GM06990 (cell line): ENCODE results near the gene CDC42BPA.

Source experiments
- DNase-seq: peaks from one replicate; pipeline ENCODE4 v3.0.0-alpha.2; 2011; ENCODE audit not compliant: insufficient read length; ENCODE audit errors: extremely low read depth
- H3K27me3 ChIP-seq: replicated peaks from 2 replicates; pipeline ENCODE4 v1.6.0; 2011; ENCODE audit warnings: low read length; ENCODE audit not compliant: control insufficient read depth, insufficient read depth
- H3K36me3 ChIP-seq: 2 replicates; pipeline ENCODE4 v1.5.1; 2011; ENCODE audit warnings: low read length; ENCODE audit not compliant: control insufficient read depth, insufficient read depth
- H3K4me3 ChIP-seq: replicated peaks from 2 replicates; pipeline ENCODE4 v1.5.1; 2011; ENCODE audit warnings: low read depth, mild to moderate bottlenecking, control low read depth, low read length
- CTCF ChIP-seq: IDR thresholded peaks from 2 replicates; pipeline ENCODE4 v1.5.1; 2011; ENCODE audit warnings: low read length, control low read depth, mild to moderate bottlenecking, inconsistent platforms; ENCODE audit not compliant: insufficient read depth, poor library complexity, severe bottlenecking

The CDC42BPA gene

GRCh38 chr1:227038401-227038800 lies 279.9 kb downstream of the CDC42BPA start:
- H3K4me3 ChIP-seq = no peak overlapping the region
- H3K36me3 ChIP-seq = no peaks in the 10 kb centered on the region
- no peak for TF ChIP-seq CTCF
- DNase-seq = no peak
- no peaks in the 10 kb centered on the region; the same call in 1 of the 2 replicates for H3K27me3 ChIP-seq

GRCh38 chr1:227037121-227037520 lies 281.2 kb downstream of the CDC42BPA start:
- no peaks in the 10 kb centered on the region for H3K36me3 ChIP-seq
- no peak for TF ChIP-seq CTCF
- no peaks in the 10 kb centered on the region; the same call in 1 of the 2 replicates for H3K27me3 ChIP-seq

DNA sequence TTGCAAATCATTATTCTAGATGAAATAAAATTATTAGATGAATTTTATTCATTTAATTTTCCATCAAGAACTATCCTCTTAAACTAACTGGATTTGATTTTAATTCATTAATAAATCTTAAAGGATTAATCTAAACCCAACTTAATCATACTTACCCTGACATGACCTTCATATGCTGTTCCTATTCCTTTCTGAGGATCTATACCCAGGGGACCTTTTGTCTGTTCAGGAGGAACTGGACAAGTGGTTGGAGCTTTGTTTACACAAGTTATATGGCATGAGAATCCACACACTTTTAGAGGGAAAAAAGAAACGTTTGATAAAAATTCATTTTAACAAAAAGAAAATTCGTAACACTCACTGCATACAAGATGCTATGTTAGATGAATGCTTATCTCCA lies 283.0 kb downstream of the CDC42BPA start:
- TF ChIP-seq CTCF = no peak
- no peak for DNase-seq
- H3K27me3 ChIP-seq = no peaks in the 10 kb centered on the region
- H3K4me3 ChIP-seq = no peak overlapping the region
- H3K36me3 ChIP-seq = no peaks in the 10 kb centered on the region

More at GRCh38 chr1:227037121-227037520, 281.2 kb downstream of the CDC42BPA start:
- DNase-seq = no peak
- H3K4me3 ChIP-seq = no peak overlapping the region

GRCh38 chr1:227033880-227034279 lies 284.4 kb downstream of the CDC42BPA start:
- Histone ChIP-seq H3K27me3 (no peaks in the 10 kb centered on the region), H3K4me3 (no peak overlapping the region), H3K36me3 (no peaks in the 10 kb centered on the region)
- TF ChIP-seq CTCF = no peak
- DNase-seq = no peak

- no peaks in the 10 kb centered on the region for H3K36me3 ChIP-seq
- no peak for TF ChIP-seq CTCF
- DNase-seq = no peak
- no peak overlapping the region for H3K4me3 ChIP-seq
- H3K27me3 ChIP-seq = no peaks in the 10 kb centered on the region
Measured at GRCh38 chr1:227032396-227032795, 285.9 kb downstream of the CDC42BPA start.

DNA sequence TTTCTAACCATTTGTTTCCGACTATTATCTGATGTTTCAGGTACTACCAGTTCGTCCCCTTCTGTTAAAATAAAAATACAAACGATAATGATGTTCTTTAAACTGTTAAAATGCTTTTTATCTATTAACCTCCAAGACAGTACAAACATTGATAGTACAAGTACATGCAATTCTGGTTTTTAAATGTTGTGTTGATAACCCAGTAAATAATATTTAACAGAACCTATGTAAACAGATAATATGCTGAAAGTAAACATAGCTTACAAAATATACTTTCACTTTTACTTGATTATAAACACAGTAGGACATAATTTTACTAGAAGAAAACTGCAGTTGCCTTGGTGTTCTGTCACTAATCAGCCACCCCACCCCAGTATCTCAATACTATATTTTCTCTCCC lies 301.3 kb downstream of the CDC42BPA start:
- no peak for DNase-seq
- no peaks in the 10 kb centered on the region for H3K36me3 ChIP-seq
- TF ChIP-seq CTCF = no peak
- H3K27me3 ChIP-seq = no peaks in the 10 kb centered on the region
- H3K4me3 ChIP-seq = no peak overlapping the region
